Mucosa of rectum (tissue), 2 donors: ENCODE results near the gene PDK2.

Experiments
- H3K27ac ChIP-seq, 2 donors: one replicate each; pipeline ENCODE4 v1.7.0; 2013; ENCODE audit warnings: inconsistent platforms in 2 of 2, low read depth in 2 of 2, low read length in 2 of 2
- H3K27me3 ChIP-seq, 2 donors: one replicate each; pipeline ENCODE4 v1.7.0; 2013; ENCODE audit warnings: low read length in 2 of 2; ENCODE audit not compliant: control insufficient read depth in 2 of 2, insufficient read depth in 2 of 2
- H3K36me3 ChIP-seq, 2 donors: one replicate each; pipeline ENCODE4 v1.7.0; 2013; ENCODE audit warnings: low read length in 2 of 2; ENCODE audit not compliant: control insufficient read depth in 2 of 2, insufficient read depth in 2 of 2
- H3K4me1 ChIP-seq, 2 donors: one replicate each; pipeline ENCODE4 v1.7.0; 2013; ENCODE audit warnings: low read length in 2 of 2, mild to moderate bottlenecking in 1 of 2; ENCODE audit not compliant: control insufficient read depth in 2 of 2, insufficient read depth in 2 of 2
- H3K4me3 ChIP-seq, 2 donors: one replicate each; pipeline ENCODE4 v1.7.0; 2013; ENCODE audit warnings: low read length in 2 of 2
- H3K9ac ChIP-seq, 2 donors: one replicate each; pipeline ENCODE4 v1.7.0; 2013; ENCODE audit warnings: low read length in 2 of 2, low read depth in 1 of 2, mild to moderate bottlenecking in 1 of 2
- H3K9me3 ChIP-seq, 2 donors: one replicate each; pipeline ENCODE4 v1.7.0; 2013; ENCODE audit warnings: low read length in 2 of 2; ENCODE audit not compliant: control insufficient read depth in 2 of 2
- donor health status: healthy.
- donor health status: Normal muscosa, but diverticular disease.

The PDK2 gene

GRCh38 chr17:50123649-50124349 is 28.6 kb downstream of the PDK2 start:
- H3K4me1 ChIP-seq: peaks cover 0 to 13% of the 10 kb centered on the region in 2 donors
- H3K9ac ChIP-seq: peak overlapping the region in 1 of 2 donors; percentile 23
- H3K36me3 ChIP-seq: no peaks in the 10 kb centered on the region
- peaks cover 4 to 12% of the 10 kb centered on the region in 2 donors for H3K27me3 ChIP-seq
- no peaks in the 10 kb centered on the region for H3K9me3 ChIP-seq
- no peak overlapping the region for H3K4me3 ChIP-seq
- H3K27ac ChIP-seq: peak overlapping the region; percentile 24 to 28

GRCh38 chr17:50125420-50125997 is 30.4 kb downstream of the PDK2 start:
- Histone ChIP-seq H3K9me3 (no peaks in the 10 kb centered on the region), H3K9ac (no peak overlapping the region)

GRCh38 chr17:50127697-50128361 is 32.7 kb downstream of the PDK2 start:
- peaks cover 0 to 2% of the 10 kb centered on the region in 2 donors for H3K36me3 ChIP-seq
- peaks cover 2 to 15% of the 10 kb centered on the region in 2 donors for H3K4me1 ChIP-seq
- H3K9ac ChIP-seq: no peak overlapping the region
- H3K4me3 ChIP-seq: no peak overlapping the region
- no peaks in the 10 kb centered on the region for H3K9me3 ChIP-seq
- H3K27me3 ChIP-seq: peaks cover 10 to 11% of the 10 kb centered on the region in 2 donors
- H3K27ac ChIP-seq: no peak overlapping the region

More at GRCh38 chr17:50125420-50125997, 30.4 kb downstream of the PDK2 start:
- Histone ChIP-seq H3K36me3 (no peaks in the 10 kb centered on the region), H3K27ac (no peak overlapping the region), H3K4me3 (no peak overlapping the region), H3K27me3 (peaks cover 7% of the 10 kb centered on the region in 2 donors), H3K4me1 (peaks cover 2 to 15% of the 10 kb centered on the region in 2 donors)

- Histone ChIP-seq H3K4me1 (peaks cover 2 to 11% of the 10 kb centered on the region in 2 donors), H3K27me3 (peaks cover 10 to 11% of the 10 kb centered on the region in 2 donors), H3K9ac (no peak overlapping the region), H3K36me3 (peaks cover 0 to 2% of the 10 kb centered on the region in 2 donors), H3K4me3 (peak overlapping the region; percentile 20 to 66), H3K9me3 (no peaks in the 10 kb centered on the region), H3K27ac (peak overlapping the region in 1 of 2 donors; percentile 9)
Measured at GRCh38 chr17:50128441-50129352, 33.5 kb downstream of the PDK2 start.

- no peaks in the 10 kb centered on the region for H3K9me3 ChIP-seq
- no peak overlapping the region for H3K27ac ChIP-seq
- peaks cover 2 to 11% of the 10 kb centered on the region in 2 donors for H3K4me1 ChIP-seq
- peak overlapping the region in 1 of 2 donors; percentile 35 for H3K4me3 ChIP-seq
- no peak overlapping the region for H3K9ac ChIP-seq
- peaks cover 2% of the 10 kb centered on the region in 2 donors for H3K36me3 ChIP-seq
- peaks cover 10 to 11% of the 10 kb centered on the region in 2 donors for H3K27me3 ChIP-seq
Measured at GRCh38 chr17:50129353-50129727, 34.2 kb downstream of the PDK2 start.

- Histone ChIP-seq H3K4me3 (peak within 1 kb of the TSS; percentile 35 to 66), H3K27me3 (peaks cover 10 to 11% of the 10 kb centered on the region in 2 donors), H3K36me3 (peaks cover 3 to 6% of the 10 kb centered on the region in 2 donors), H3K9me3 (no peaks in the 10 kb centered on the region), H3K9ac (no peak within 1 kb of the TSS), H3K27ac (no peak within 1 kb of the TSS), H3K4me1 (peaks cover 2 to 11% of the 10 kb centered on the region in 2 donors)
Measured at GRCh38 chr17:50129728-50130558, 34.8 kb downstream of the PDK2 start, which contains the start of gene SAMD14. SAMD14 (minus strand) TSS chr17:50130160; CDS start chr17:50124959, 5,201 bp downstream.

- no peak overlapping the region for H3K4me3 ChIP-seq
- peaks cover 2 to 11% of the 10 kb centered on the region in 2 donors for H3K4me1 ChIP-seq
- H3K36me3 ChIP-seq: peaks cover 7 to 10% of the 10 kb centered on the region in 2 donors
Measured at GRCh38 chr17:50130559-50131305, 35.6 kb downstream of the PDK2 start.

GRCh38 chr17:50132104-50132794 is 37.1 kb downstream of the PDK2 start:
- Histone ChIP-seq H3K27me3 (peaks cover 10 to 11% of the 10 kb centered on the region in 2 donors), H3K4me3 (no peak overlapping the region), H3K9ac (no peak overlapping the region), H3K27ac (no peak overlapping the region), H3K36me3 (peaks cover 20 to 22% of the 10 kb centered on the region in 2 donors), H3K4me1 (peaks cover 2 to 11% of the 10 kb centered on the region in 2 donors), H3K9me3 (no peaks in the 10 kb centered on the region)

More at GRCh38 chr17:50130559-50131305, 35.6 kb downstream of the PDK2 start:
- H3K27ac ChIP-seq: no peak overlapping the region
- no peak overlapping the region for H3K9ac ChIP-seq
- H3K27me3 ChIP-seq: peaks cover 10 to 11% of the 10 kb centered on the region in 2 donors
- H3K9me3 ChIP-seq: no peaks in the 10 kb centered on the region
